WERI-Rb-1 (cell line): ENCODE data around the gene UVRAG.
"Not testable (repeated sequence)": the region's sequence is repeated elsewhere in the genome, so short reads cannot be mapped to it uniquely, and the experiment has no call there.

Source experiments
- DNase-seq: peaks from one replicate; pipeline ENCODE4 v3.0.0-alpha.2; 2020
- H3K27ac ChIP-seq: fragments of 250-450 bp; sonication (Bioruptor Pico); 2 replicates; pipeline ENCODE4 v1.5.1; 2020; ENCODE audit warnings: mild to moderate bottlenecking, moderate library complexity
- H3K27me3 ChIP-seq: fragments of 250-450 bp; sonication (Bioruptor Pico); 2 replicates; pipeline ENCODE4 v1.5.1; 2021; ENCODE audit warnings: mild to moderate bottlenecking, low read depth, moderate library complexity; ENCODE audit not compliant: insufficient read depth, severe bottlenecking
- H3K36me3 ChIP-seq: fragments of 250-450 bp; sonication (Bioruptor Pico); 2 replicates; pipeline ENCODE4 v1.5.1; 2020; ENCODE audit warnings: mild to moderate bottlenecking, moderate library complexity
- H3K4me3 ChIP-seq: 2 replicates; pipeline ENCODE4 v1.5.1; 2011; ENCODE audit warnings: low read depth, mild to moderate bottlenecking, control low read depth, low read length
- H3K9me3 ChIP-seq: fragments of 250-450 bp; sonication (Bioruptor Pico); 2 replicates; pipeline ENCODE4 v1.5.1; 2021; ENCODE audit warnings: mild to moderate bottlenecking, moderate library complexity; ENCODE audit not compliant: severe bottlenecking
- CTCF ChIP-seq: IDR thresholded peaks from 2 replicates; pipeline ENCODE4 v1.5.1; 2011; ENCODE audit warnings: low read depth, mild to moderate bottlenecking, control low read depth, inconsistent platforms, low read length

The UVRAG gene

DNA sequence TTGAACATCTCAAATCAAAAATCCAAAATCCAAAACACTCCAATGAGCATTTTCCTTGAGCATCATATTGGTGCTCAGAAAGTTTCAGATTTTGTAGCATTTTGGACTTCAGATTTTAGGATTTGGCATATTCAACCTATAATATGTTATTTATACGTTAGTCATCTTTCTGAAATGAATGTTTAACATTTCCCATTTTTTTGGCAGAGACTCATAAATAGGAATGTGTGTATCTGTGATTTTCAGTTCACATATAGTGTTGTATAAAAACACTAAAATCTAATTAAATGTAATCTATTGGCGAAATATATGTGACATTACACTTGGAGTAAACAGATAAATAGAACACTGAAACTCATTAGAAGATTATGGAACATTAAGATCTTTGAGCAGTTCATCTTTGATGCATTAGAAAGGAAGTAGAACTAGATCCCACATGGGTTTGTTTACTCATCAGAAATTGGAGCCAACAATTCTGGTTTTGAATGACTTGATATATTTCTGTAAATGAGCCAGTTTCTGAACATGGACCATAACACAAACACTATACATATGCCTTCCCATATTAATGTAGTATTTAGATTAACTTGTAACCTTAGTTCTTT is 153.1 kb downstream of the UVRAG start:
- no peak overlapping the region for H3K4me3 ChIP-seq
- no peak for DNase-seq
- TF ChIP-seq CTCF, result no peak
- no peaks in the 10 kb centered on the region for H3K9me3 ChIP-seq
- no peaks in the 10 kb centered on the region for H3K36me3 ChIP-seq
- H3K27me3 ChIP-seq, result no peaks in the 10 kb centered on the region
- H3K27ac ChIP-seq, result no peak overlapping the region

GRCh38 chr11:75969626-75970308 is 154.8 kb downstream of the UVRAG start:
- no peaks in the 10 kb centered on the region for H3K36me3 ChIP-seq
- DNase-seq, result no peak
- no peak overlapping the region for H3K4me3 ChIP-seq
- H3K27me3 ChIP-seq, result no peaks in the 10 kb centered on the region
- peaks cover 2% of the 10 kb centered on the region for H3K9me3 ChIP-seq
- no peak overlapping the region for H3K27ac ChIP-seq
- no peak for TF ChIP-seq CTCF

- H3K36me3 ChIP-seq, H3K4me3 ChIP-seq, H3K27ac ChIP-seq, H3K9me3 ChIP-seq, DNase-seq, H3K27me3 ChIP-seq: not testable (repeated sequence)
These were observed 158.7 kb downstream of the UVRAG start for GRCh38 chr11:75973710-75974109.

GRCh38 chr11:75979075-75979474 is 164.1 kb downstream of the UVRAG start:
- DNase-seq, result not testable (repeated sequence)

DNA sequence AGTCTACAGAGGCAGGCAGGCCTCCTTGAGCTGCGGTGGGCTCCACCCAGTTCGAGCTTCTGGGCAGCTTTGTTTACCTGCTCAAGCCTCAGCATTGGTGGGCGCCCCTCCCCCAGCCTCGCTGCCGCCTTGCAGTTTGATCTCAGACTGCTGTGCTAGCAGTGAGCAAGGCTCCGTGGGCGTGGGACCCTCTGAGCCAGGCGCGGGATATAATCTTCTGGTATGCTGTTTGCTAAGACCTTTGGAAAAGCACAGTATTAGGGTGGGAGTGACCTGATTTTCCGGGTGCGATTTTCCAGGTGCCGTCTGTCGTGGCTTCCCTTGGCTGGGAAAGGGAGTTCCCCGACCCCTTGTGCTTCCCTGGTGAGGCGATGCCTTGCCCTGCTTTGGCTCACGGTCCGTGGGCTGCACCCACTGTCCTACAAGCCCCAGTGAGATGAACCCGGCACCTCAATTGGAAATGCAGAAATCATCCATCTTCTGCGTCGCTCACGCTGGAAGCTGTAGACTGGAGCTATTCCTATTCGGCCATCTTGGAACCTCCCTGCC is 164.5 kb downstream of the UVRAG start:
- not testable (repeated sequence) for H3K27ac ChIP-seq
- DNase-seq, result peak; percentile 6

More at GRCh38 chr11:75979075-75979474, 164.1 kb downstream of the UVRAG start:
- H3K27ac ChIP-seq, H3K36me3 ChIP-seq, H3K27me3 ChIP-seq, H3K9me3 ChIP-seq, H3K4me3 ChIP-seq: not testable (repeated sequence)

DNA sequence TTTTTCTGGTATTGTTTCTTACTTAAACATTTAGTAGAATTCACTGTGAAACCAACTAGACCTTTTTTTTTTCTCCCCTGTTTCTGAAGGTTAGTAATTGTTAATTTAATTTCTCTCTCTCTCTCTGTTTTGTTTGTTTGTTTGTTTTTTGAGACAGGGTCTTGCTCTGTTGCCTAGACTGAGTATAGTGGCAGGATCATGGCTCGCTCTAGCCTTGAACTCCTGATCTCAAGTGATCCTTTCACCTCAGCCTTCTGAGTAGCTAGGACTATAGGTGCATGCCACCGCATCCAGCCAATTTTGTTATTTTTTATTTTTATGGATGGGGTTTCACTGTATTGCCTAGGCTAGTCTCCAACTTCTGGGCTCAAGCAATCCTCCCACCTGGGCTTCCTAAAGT is 165.0 kb downstream of the UVRAG start:
- no peak overlapping the region for H3K27ac ChIP-seq
- no peak overlapping the region for H3K4me3 ChIP-seq
- no peaks in the 10 kb centered on the region; the same call in 1 of the 2 replicates for H3K36me3 ChIP-seq
- no peak for DNase-seq
- TF ChIP-seq CTCF, result no peak
- no peaks in the 10 kb centered on the region for H3K27me3 ChIP-seq
- no peaks in the 10 kb centered on the region for H3K9me3 ChIP-seq

More for the DNA sequence above, 164.5 kb downstream of the UVRAG start:
- H3K9me3 ChIP-seq, H3K4me3 ChIP-seq, H3K27me3 ChIP-seq, H3K36me3 ChIP-seq: not testable (repeated sequence)

DNA sequence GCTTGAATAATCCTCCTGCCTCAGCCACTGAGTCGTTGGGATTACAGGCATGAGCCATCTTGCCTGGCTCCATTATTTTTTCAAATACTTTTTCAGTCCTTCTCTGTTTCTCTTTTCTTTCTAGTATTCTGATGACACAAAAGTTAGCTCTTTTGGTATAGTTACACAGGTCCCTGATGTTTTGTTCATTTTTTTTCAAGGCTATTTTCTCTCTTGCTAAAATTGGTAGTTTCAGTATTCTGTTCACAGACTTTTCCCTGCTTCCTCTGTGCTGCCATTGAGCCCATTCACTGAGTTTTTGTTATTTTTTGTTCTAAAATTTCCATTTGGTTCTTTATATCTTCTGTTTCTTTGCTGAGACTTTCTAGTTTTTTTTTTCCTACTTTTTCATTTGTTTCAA is 166.5 kb downstream of the UVRAG start:
- H3K36me3 ChIP-seq, result no peaks in the 10 kb centered on the region; the same call in 1 of the 2 replicates
- H3K27ac ChIP-seq, result no peak overlapping the region
- no peak overlapping the region for H3K4me3 ChIP-seq
- no peak for TF ChIP-seq CTCF
- H3K9me3 ChIP-seq, result no peaks in the 10 kb centered on the region
- H3K27me3 ChIP-seq, result no peaks in the 10 kb centered on the region
- no peak for DNase-seq
